IMR-90 (cell line): ENCODE data around the gene FEM1A. TPM values are rescaled to one million over a fixed set of nuclear protein-coding genes. Genes with fewer than 3 reads are reported as not detected.

Experiments used
- ATAC-seq: fragments of 200-7000 bp; cut with Tn5 transposase; 2 replicates; pipeline ENCODE4 v1.9.1; 2020; ENCODE audit warnings: low read depth, mild to moderate bottlenecking, moderate library complexity
- BruUV-seq: library from RNA; stranded (reverse); fragments of 400-500 nt; replicated peaks from 2 replicates; lab custom pipeline; 2021; lab: Mats Ljungman, UMichigan
- CTCF ChIA-PET: fragments of 300-600 bp; formaldehyde crosslinking; extraction: SDS; loops from one replicate; lab custom pipeline; 2021; ENCODE audit warnings: antibody characterized with exemption; lab: Yijun Ruan, JAX
- POLR2A ChIA-PET: fragments of 300-600 bp; sonication (Branson Sonifier 250); formaldehyde crosslinking; loops from one replicate; lab custom pipeline; 2022; ENCODE audit warnings: antibody characterized with exemption; ENCODE audit not compliant: unreplicated experiment; lab: Charles Lee
- DNase-seq: peaks from one replicate; pipeline ENCODE4 v3.0.0; 2013
- H2AFZ ChIP-seq: replicated peaks from 2 replicates; pipeline ENCODE3; 2013; ENCODE audit warnings: low read length, mild to moderate bottlenecking; ENCODE audit not compliant: poor library complexity
- H2AK5ac ChIP-seq: 2 replicates; pipeline ENCODE4 v1.6.1; 2013; ENCODE audit warnings: low read depth, low read length, inconsistent platforms
- H2AK9ac ChIP-seq: replicated peaks from 2 replicates; pipeline ENCODE3; 2013; ENCODE audit warnings: mild to moderate bottlenecking, low read depth, low read length, moderate library complexity; ENCODE audit not compliant: poor library complexity
- H2BK120ac ChIP-seq: 2 replicates; pipeline ENCODE4 v1.6.1; 2013; ENCODE audit warnings: low read depth, low read length, inconsistent platforms
- H2BK15ac ChIP-seq: 3 replicates; pipeline ENCODE4 v1.6.1; 2013; ENCODE audit warnings: low read depth, low read length, inconsistent platforms
- H2BK20ac ChIP-seq: 2 replicates; pipeline ENCODE4 v1.6.1; 2013; ENCODE audit warnings: low read depth, mild to moderate bottlenecking, inconsistent platforms, low read length, moderate library complexity
- H2BK5ac ChIP-seq: 2 replicates; pipeline ENCODE4 v1.6.1; 2013; ENCODE audit warnings: mild to moderate bottlenecking, low read depth, low read length, inconsistent platforms; ENCODE audit not compliant: poor library complexity, severe bottlenecking
- H3K14ac ChIP-seq: replicated peaks from 2 replicates; pipeline ENCODE4 v1.6.1; 2013; ENCODE audit warnings: low read depth, low read length, inconsistent platforms
- H3K18ac ChIP-seq: 2 replicates; pipeline ENCODE4 v1.6.1; 2013; ENCODE audit warnings: low read depth, low read length, control low read depth
- H3K23ac ChIP-seq: 2 replicates; pipeline ENCODE4 v1.6.1; 2013; ENCODE audit warnings: low read depth, low read length, inconsistent platforms
- H3K27ac ChIP-seq: 2 replicates; pipeline ENCODE4 v1.5.1; 2013; ENCODE audit warnings: mild to moderate bottlenecking, control low read depth, low read length; ENCODE audit not compliant: insufficient read depth
- H3K27me3 ChIP-seq: 2 replicates; pipeline ENCODE4 v1.6.1; 2013; ENCODE audit warnings: low read length; ENCODE audit not compliant: control insufficient read depth, insufficient read depth
- H3K36me3 ChIP-seq: 2 replicates; pipeline ENCODE4 v1.6.1; 2013; ENCODE audit warnings: low read length, mixed read lengths; ENCODE audit not compliant: control insufficient read depth, insufficient read depth
- H3K4ac ChIP-seq: 2 replicates; pipeline ENCODE4 v1.6.1; 2013; ENCODE audit warnings: low read depth, low read length, inconsistent platforms
- H3K4me1 ChIP-seq: 2 replicates; pipeline ENCODE4 v1.6.1; 2013; ENCODE audit warnings: low read length, mixed read lengths; ENCODE audit not compliant: control insufficient read depth, insufficient read depth
- H3K4me2 ChIP-seq: 2 replicates; pipeline ENCODE4 v1.6.1; 2013; ENCODE audit warnings: low read depth, mild to moderate bottlenecking, control low read depth, low read length, moderate library complexity
- H3K4me3 ChIP-seq: 2 replicates; pipeline ENCODE4 v1.5.1; 2013; ENCODE audit warnings: low read depth, mild to moderate bottlenecking, control low read depth, low read length, moderate library complexity; ENCODE audit not compliant: insufficient read depth
- H3K56ac ChIP-seq: 2 replicates; pipeline ENCODE4 v1.6.1; 2013; ENCODE audit warnings: low read length, inconsistent platforms; ENCODE audit not compliant: insufficient read depth; ENCODE audit errors: extremely low read depth
- H3K79me1 ChIP-seq, 2 experiments: 2 replicates each; pipeline ENCODE4 v1.6.1; 2013; ENCODE audit warnings: low read length in 2 of 2, inconsistent platforms in 1 of 2, low read depth in 1 of 2
- H3K9ac ChIP-seq: 2 replicates; pipeline ENCODE4 v1.6.1; 2013; ENCODE audit warnings: low read depth, low read length, control low read depth
- H3K9me1 ChIP-seq: 2 replicates; pipeline ENCODE4 v1.6.1; 2013; ENCODE audit warnings: low read length, inconsistent platforms; ENCODE audit not compliant: insufficient read depth
- H3K9me3 ChIP-seq: 2 replicates; pipeline ENCODE4 v1.6.1; 2013; ENCODE audit warnings: low read length; ENCODE audit not compliant: control insufficient read depth, insufficient read depth
- H4K20me1 ChIP-seq: 2 replicates; pipeline ENCODE4 v1.6.1; 2013; ENCODE audit warnings: low read length, inconsistent platforms; ENCODE audit not compliant: insufficient read depth
- H4K5ac ChIP-seq: 2 replicates; pipeline ENCODE4 v1.6.1; 2013; ENCODE audit warnings: mild to moderate bottlenecking, low read depth, low read length, control low read depth
- H4K8ac ChIP-seq, 2 experiments: 2 replicates each; pipeline ENCODE4 v1.6.1; 2013; ENCODE audit warnings: low read depth in 2 of 2, low read length in 2 of 2, control low read depth in 1 of 2, inconsistent platforms in 1 of 2
- H4K91ac ChIP-seq: 2 replicates; pipeline ENCODE4 v1.6.1; 2013; ENCODE audit warnings: low read depth, low read length, inconsistent platforms; ENCODE audit not compliant: insufficient read depth
- BHLHE40 ChIP-seq: fragments of 150-350 bp; IDR thresholded peaks from 2 replicates; pipeline ENCODE4 v1.6.1; 2016; ENCODE audit warnings: mild to moderate bottlenecking, low read depth, low read length
- CEBPB ChIP-seq: IDR thresholded peaks from 2 replicates; pipeline ENCODE4 v1.6.1; 2012; ENCODE audit warnings: low read depth, low read length, improper control_type of control experiment
- CHD1 ChIP-seq: IDR thresholded peaks from 2 replicates; pipeline ENCODE4 v1.6.1; 2012; ENCODE audit warnings: low read depth, low read length, improper control_type of control experiment
- FOS ChIP-seq: fragments of 150-350 bp; IDR thresholded peaks from 2 replicates; pipeline ENCODE4 v1.6.1; 2016; ENCODE audit warnings: low read depth, low read length
- MAFK ChIP-seq: IDR thresholded peaks from 2 replicates; pipeline ENCODE4 v1.6.1; 2012; ENCODE audit warnings: low read depth, low read length, improper control_type of control experiment
- MAZ ChIP-seq: IDR thresholded peaks from 2 replicates; pipeline ENCODE4 v1.6.1; 2012; ENCODE audit warnings: low read depth, mild to moderate bottlenecking, low read length, improper control_type of control experiment, moderate library complexity, borderline replicate concordance
- MXI1 ChIP-seq: IDR thresholded peaks from 2 replicates; pipeline ENCODE4 v1.6.1; 2012; ENCODE audit warnings: low read depth, mild to moderate bottlenecking, low read length, moderate library complexity, borderline replicate concordance
- NFE2L2 ChIP-seq: fragments of 150-350 bp; IDR thresholded peaks from 2 replicates; pipeline ENCODE4 v1.6.1; 2016; ENCODE audit warnings: low read depth, mild to moderate bottlenecking, low read length
- RAD21 ChIP-seq: IDR thresholded peaks from 2 replicates; pipeline ENCODE4 v1.6.1; 2012; ENCODE audit warnings: low read length, improper control_type of control experiment
- RCOR1 ChIP-seq: IDR thresholded peaks from 2 replicates; pipeline ENCODE4 v1.6.1; 2012; ENCODE audit warnings: mild to moderate bottlenecking, low read length, improper control_type of control experiment; ENCODE audit not compliant: insufficient replicate concordance
- RFX5 ChIP-seq: IDR thresholded peaks from 2 replicates; pipeline ENCODE4 v1.8.0; 2012; ENCODE audit warnings: low read depth, mild to moderate bottlenecking, low read length, moderate library complexity
- SMC3 ChIP-seq: fragments of 150-350 bp; IDR thresholded peaks from 2 replicates; pipeline ENCODE4 v1.6.1; 2016; ENCODE audit warnings: low read depth, mild to moderate bottlenecking, antibody characterized with exemption, low read length, moderate library complexity
- USF2 ChIP-seq: fragments of 150-350 bp; IDR thresholded peaks from 2 replicates; pipeline ENCODE4 v1.6.1; 2017; ENCODE audit warnings: mild to moderate bottlenecking, antibody characterized with exemption, low read length, low read depth
- WGBS, 2 experiments: methylation state at CpG; one replicate each; pipeline versions ENCODE4 v1.1.5 to v1.1.7; 2013; ENCODE audit warnings: missing lambda C conversion rate in 2 of 2; ENCODE audit not compliant: insufficient read length in 1 of 2; ENCODE audit errors: extremely low coverage in 2 of 2; 5-methylcytosine and 5-hydroxymethylcytosine counted together
- dilution Hi-C: fragments of 300-500 bp; cut with HindIII; formaldehyde crosslinking; loops from one replicate; pipeline ENCODE4 v1.14.3; 2018; ENCODE audit warnings: low sequenced_read_pairs; ENCODE audit not compliant: unreplicated experiment
- in situ Hi-C: fragments of 300-500 bp; cut with MboI; formaldehyde crosslinking; loops from 3 replicates; pipeline ENCODE4 v1.14.3; 2019; ENCODE audit warnings: low sequenced_read_pairs, inconsistent platforms, mixed read lengths
- intact Hi-C: fragments of 100-400 bp; cut with micrococcal nuclease; formaldehyde crosslinking; loops from 2 replicates; pipeline ENCODE4 v1.10.0; 2022
- polyA plus RNA-seq, 3 experiments: library from polyadenylated mRNA; depleted of rRNA; stranded (reverse); fragments of >200 nt; gene quantifications; 2 replicates each; pipeline ENCODE4 v1.2.3, GENCODE V29; 2012; ENCODE audit warnings: low replicate concordance in 1 of 3
- total RNA-seq: library from RNA; depleted of rRNA; stranded (reverse); fragments of >200 nt; gene quantifications from 2 replicates; pipeline ENCODE4 v1.2.3, GENCODE V29; 2012
- TF ChIP-seq, protein P1 (sequence below): fragments of 150-350 bp; IDR thresholded peaks from 2 replicates; pipeline ENCODE4 v1.6.1; 2016; ENCODE audit warnings: low read depth, mild to moderate bottlenecking, low read length, moderate library complexity, borderline replicate concordance
- TF ChIP-seq, protein P2 (sequence below): conservative IDR thresholded peaks from 2 replicates; pipeline ENCODE4 v1.5.1; 2012; ENCODE audit warnings: mild to moderate bottlenecking, low read depth, low read length, improper control_type of control experiment

The FEM1A gene
- total and polyA plus RNA-seq, 2 of the 4 experiments (the other 2 are of a cell fraction): 5.3 to 8.8 TPM

DNA sequence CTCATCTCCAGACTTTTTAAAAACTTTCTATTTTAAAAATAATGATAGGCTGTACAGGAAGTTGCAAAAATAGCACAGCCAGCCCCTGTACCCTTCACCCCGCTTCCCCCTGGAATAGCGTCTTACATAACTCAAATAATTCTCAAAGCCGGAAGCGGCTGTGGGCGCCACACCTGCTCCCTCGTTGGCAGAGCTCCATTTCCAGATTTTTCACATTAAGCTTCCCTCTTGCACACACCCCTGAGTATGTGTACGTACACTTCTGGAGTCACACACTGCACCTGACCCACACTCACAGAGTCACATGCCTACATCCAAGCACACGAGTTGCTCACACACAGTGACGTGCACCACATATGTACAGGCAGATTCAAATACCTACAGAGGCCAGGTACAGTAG is 42.9 kb upstream of the FEM1A start:
- no peak overlapping the region for H3K14ac ChIP-seq
- no peak overlapping the region for H3K4me3 ChIP-seq
- no peak overlapping the region for H4K5ac ChIP-seq
- POLR2A ChIA-PET: no interaction called here
- no peak overlapping the region for H2BK20ac ChIP-seq
- no peaks in the 10 kb centered on the region for H3K9me3 ChIP-seq
- DNase-seq (no peak), ATAC-seq (no peak)
- in situ Hi-C loops: no loop called here
- no peaks in the 10 kb centered on the region for H3K36me3 ChIP-seq
- no peaks in the 10 kb centered on the region for H3K9me1 ChIP-seq
- no peak overlapping the region for H3K18ac ChIP-seq
- no TSS peak for BruUV-seq
- no peak overlapping the region for H2AK5ac ChIP-seq
- no peak overlapping the region for H3K56ac ChIP-seq
- no peak overlapping the region for H3K27ac ChIP-seq
- no peak overlapping the region for H2AFZ ChIP-seq
- TF ChIP-seq RAD21 (no peak), FOS (no peak), RCOR1 (no peak), NFE2L2 (no peak), MAFK (no peak), CEBPB (no peak), BHLHE40 (no peak), MAZ (no peak), USF2 (no peak), SMC3 (no peak), CHD1 (no peak), MXI1 (no peak), RFX5 (no peak)
- TF ChIP-seq, protein P1, sequence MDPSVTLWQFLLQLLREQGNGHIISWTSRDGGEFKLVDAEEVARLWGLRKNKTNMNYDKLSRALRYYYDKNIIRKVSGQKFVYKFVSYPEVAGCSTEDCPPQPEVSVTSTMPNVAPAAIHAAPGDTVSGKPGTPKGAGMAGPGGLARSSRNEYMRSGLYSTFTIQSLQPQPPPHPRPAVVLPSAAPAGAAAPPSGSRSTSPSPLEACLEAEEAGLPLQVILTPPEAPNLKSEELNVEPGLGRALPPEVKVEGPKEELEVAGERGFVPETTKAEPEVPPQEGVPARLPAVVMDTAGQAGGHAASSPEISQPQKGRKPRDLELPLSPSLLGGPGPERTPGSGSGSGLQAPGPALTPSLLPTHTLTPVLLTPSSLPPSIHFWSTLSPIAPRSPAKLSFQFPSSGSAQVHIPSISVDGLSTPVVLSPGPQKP: no peak
- TF ChIP-seq, protein P2, sequence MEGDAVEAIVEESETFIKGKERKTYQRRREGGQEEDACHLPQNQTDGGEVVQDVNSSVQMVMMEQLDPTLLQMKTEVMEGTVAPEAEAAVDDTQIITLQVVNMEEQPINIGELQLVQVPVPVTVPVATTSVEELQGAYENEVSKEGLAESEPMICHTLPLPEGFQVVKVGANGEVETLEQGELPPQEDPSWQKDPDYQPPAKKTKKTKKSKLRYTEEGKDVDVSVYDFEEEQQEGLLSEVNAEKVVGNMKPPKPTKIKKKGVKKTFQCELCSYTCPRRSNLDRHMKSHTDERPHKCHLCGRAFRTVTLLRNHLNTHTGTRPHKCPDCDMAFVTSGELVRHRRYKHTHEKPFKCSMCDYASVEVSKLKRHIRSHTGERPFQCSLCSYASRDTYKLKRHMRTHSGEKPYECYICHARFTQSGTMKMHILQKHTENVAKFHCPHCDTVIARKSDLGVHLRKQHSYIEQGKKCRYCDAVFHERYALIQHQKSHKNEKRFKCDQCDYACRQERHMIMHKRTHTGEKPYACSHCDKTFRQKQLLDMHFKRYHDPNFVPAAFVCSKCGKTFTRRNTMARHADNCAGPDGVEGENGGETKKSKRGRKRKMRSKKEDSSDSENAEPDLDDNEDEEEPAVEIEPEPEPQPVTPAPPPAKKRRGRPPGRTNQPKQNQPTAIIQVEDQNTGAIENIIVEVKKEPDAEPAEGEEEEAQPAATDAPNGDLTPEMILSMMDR: no peak
- H4K91ac ChIP-seq: no peak overlapping the region
- no peak overlapping the region for H3K23ac ChIP-seq
- CTCF ChIA-PET: interaction anchor here (0.7 kb wide), 1 partner anchor 288 kb away, joined by 4 read pairs; no protein-coding TSS in a partner anchor
- H2BK15ac ChIP-seq: no peak overlapping the region
- no peak overlapping the region for H2AK9ac ChIP-seq
- no peak overlapping the region for H3K4ac ChIP-seq
- H4K20me1 ChIP-seq: no peaks in the 10 kb centered on the region
- no peak overlapping the region for H4K8ac ChIP-seq
- dilution Hi-C loops: no loop called here
- H2BK5ac ChIP-seq: no peak overlapping the region
- no peak overlapping the region for H3K9ac ChIP-seq
- H3K4me2 ChIP-seq: no peak overlapping the region
- no peaks in the 10 kb centered on the region for H3K79me1 ChIP-seq
- H3K27me3 ChIP-seq: peaks cover 15% of the 10 kb centered on the region
- H3K4me1 ChIP-seq: peaks cover 2% of the 10 kb centered on the region; the same call in 1 of the 2 replicates
- intact Hi-C loops: no loop called here
- 69% methylated on average over 6 of the region's 9 CpGs; no CpG with 5 or more reads in 1 of the 2 experiments for WGBS, 2 experiments
- no peak overlapping the region for H2BK120ac ChIP-seq
